Fibroblast of villous mesenchyme (primary cell): ENCODE data around the gene MGARP. TPM values are rescaled to one million over a fixed set of nuclear protein-coding genes. Genes with fewer than 3 reads are reported as not detected.

Experiments
- DNase-seq: peaks from one replicate; pipeline ENCODE4 v3.0.0-alpha.2; 2010; ENCODE audit warnings: low read depth
- H3K4me3 ChIP-seq: 2 replicates; pipeline ENCODE4 v1.5.1; 2011; ENCODE audit warnings: low read depth, mild to moderate bottlenecking, low read length
- CTCF ChIP-seq: IDR thresholded peaks from 2 replicates; pipeline ENCODE4 v1.5.1; 2012; ENCODE audit warnings: low read depth, mild to moderate bottlenecking, low read length; ENCODE audit not compliant: insufficient read depth
- total RNA-seq: library from RNA; depleted of rRNA; stranded (reverse); fragments of >200 nt; gene quantifications from 2 replicates; pipeline ENCODE4 v1.2.3, GENCODE V29; 2012

Gene MGARP
- total RNA-seq, 1 donor, result 106 TPM

- no peak for TF ChIP-seq CTCF
- DNase-seq, result peak; percentile 98
- H3K4me3 ChIP-seq, result peak within 1 kb of the TSS; percentile 94
These were observed 21.2 kb upstream of the MGARP start, which contains the start of gene NAA15 for GRCh38 chr4:139301113-139301820. NAA15 (plus strand) TSS chr4:139301505; CDS start chr4:139301778, 273 bp downstream.

DNA sequence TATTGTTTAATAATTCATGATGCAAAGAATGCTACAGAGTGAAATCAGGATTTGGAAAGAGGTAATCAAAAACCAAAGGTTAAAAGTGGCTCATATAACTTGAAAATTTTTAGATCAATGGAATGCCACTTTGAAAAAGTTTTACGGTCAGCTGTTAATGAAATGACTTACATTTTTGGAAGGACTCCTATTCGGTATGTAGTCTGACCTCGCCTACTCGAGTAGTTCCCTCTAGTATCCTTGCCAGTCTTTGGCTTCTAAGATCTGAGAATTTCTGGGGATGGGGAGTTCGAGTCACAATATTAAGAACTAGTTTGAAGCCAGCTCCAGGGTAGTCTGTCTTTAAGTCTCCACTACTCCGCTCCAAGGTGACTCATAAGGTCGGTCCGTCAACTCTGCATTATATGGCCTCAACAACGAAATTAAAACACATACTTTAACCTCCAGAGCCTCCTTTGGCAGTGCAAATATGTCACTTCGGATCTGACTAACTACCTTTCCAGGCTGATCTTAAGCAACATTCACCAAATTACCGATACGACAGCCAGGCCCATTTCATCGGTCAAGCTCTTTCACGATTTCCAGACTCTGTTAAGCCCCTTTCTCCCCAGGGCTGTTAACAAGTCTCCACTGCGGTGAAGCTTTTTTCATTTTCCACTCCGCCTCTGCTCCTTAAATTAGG lies 20.5 kb upstream of the MGARP start:
- TF ChIP-seq CTCF, result no peak
- DNase-seq, result peak; percentile 73
- H3K4me3 ChIP-seq, result peak overlapping the region; percentile 94

DNA sequence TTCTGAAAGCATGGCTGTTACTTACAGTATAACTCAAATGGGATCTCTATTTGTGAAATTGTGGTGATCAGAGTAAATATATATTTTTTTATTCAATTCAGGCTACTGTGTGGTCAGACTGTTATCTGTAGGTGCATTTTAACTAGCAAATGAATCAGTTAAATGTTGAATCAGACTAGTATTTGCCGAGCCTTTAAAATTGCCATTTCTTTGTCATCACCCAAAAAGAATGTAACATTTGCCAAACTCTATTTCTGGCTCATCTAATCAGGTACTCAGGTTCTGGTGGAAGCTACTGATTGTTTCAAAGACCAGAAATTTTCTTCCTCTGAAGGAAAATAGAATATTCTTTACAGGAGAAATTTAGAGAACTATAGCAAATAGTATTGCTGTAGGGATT lies 19.5 kb upstream of the MGARP start:
- no peak for DNase-seq
- H3K4me3 ChIP-seq, result peak overlapping the region; percentile 94
- no peak for TF ChIP-seq CTCF

DNA sequence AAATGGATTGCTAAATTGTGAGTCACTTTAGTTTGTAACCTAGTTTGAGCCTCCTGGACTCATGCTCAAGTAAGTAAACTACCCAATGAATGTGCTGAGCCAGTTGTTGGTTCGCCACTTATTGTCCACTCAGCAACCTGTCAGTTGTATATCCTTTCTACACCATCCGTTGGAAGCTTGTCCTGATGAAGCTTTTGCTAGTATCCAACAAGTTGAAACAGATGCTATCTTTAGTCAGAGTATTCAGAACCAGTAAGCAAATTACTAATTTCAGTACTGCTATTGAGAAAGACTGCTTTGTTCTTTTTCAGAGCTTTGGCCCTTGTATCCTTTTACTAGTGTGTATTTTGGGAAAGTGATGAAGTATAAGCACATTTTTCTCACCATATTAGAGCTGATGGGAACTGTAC lies 17.0 kb upstream of the MGARP start:
- peak; percentile 32 for DNase-seq
- no peak for TF ChIP-seq CTCF
- H3K4me3 ChIP-seq, result no peak overlapping the region

GRCh38 chr4:139295942-139296299 lies 15.9 kb upstream of the MGARP start:
- no peak for DNase-seq
- TF ChIP-seq CTCF, result no peak
- peak overlapping the region; percentile 87 for H3K4me3 ChIP-seq

DNA sequence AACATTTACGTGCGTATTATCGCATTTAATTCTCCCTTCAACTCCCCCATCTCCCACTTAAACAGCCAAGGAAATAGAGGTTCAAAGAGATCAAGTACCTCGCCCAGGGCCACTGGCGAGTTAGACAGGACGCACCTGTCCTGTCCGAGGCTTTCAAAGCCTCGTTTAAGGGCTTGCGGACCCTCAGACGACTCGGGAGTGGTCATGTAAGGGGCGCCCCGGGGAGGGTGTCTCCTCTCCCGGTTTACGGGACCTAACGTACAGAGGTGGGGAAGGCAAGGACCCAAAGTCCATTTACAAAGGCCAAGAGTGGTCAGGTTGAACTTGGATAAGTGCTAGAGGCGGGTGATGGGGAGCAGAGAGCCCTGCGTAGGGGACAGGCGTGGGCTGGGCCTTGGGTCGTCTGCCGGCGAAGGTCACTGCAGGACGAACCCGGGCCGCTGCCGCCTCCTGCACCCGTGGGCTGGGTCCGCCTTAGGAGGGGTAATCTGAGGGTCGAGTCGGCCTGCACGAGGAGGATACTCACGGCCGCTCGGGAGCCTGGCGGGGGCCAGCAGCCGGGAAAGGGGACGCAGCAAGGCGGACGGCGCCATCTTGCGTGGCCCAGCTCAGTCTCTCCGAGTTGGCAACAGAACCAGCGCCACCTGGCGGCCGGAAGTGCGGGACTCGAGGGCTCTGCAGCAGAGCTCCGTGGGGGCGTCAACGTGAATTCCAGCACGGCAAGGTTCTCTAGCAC lies 15.3 kb upstream of the MGARP start:
- peak; percentile 93 for DNase-seq
- TF ChIP-seq CTCF, result peak; percentile 94
- H3K4me3 ChIP-seq, result peak overlapping the region; percentile 87
